NCI-H1105 treated with DMSO at 0.1 percent for 48 hours (cell line): ENCODE measurements around the gene EPHA4.
A peak's percentile ranks its signal among the peaks of the same experiment; 100 is the strongest.

ENCODE experiments used
- DNase-seq: peaks from one replicate; lab custom pipeline; 2025; lab: John Stamatoyannopoulos, UW

EPHA4 gene

GRCh38 chr2:221504905-221505304 is 67.2 kb downstream of the EPHA4 start:
- DNase-seq: no peak

- DNase-seq: no peak
Measured at GRCh38 chr2:221503965-221504364, 68.1 kb downstream of the EPHA4 start.

GRCh38 chr2:221502270-221503010 is 69.7 kb downstream of the EPHA4 start:
- DNase-seq: no peak

- no peak for DNase-seq
Measured at GRCh38 chr2:221501883-221502269, 70.2 kb downstream of the EPHA4 start.

GRCh38 chr2:221501210-221501882 is 70.8 kb downstream of the EPHA4 start:
- no peak for DNase-seq

GRCh38 chr2:221500501-221501209 is 71.4 kb downstream of the EPHA4 start:
- no peak for DNase-seq

- no peak for DNase-seq
Measured at GRCh38 chr2:221495731-221496130, 76.4 kb downstream of the EPHA4 start.

- DNase-seq: no peak
Measured at GRCh38 chr2:221494556-221494955, 77.5 kb downstream of the EPHA4 start.

- DNase-seq: no peak
Measured at GRCh38 chr2:221493391-221493790, 78.7 kb downstream of the EPHA4 start.

GRCh38 chr2:221492636-221493035 is 79.5 kb downstream of the EPHA4 start:
- DNase-seq: no peak

- no peak for DNase-seq
Measured at GRCh38 chr2:221490506-221491060, 81.5 kb downstream of the EPHA4 start.

- DNase-seq: peak; percentile 17
Measured at GRCh38 chr2:221488136-221488807, 83.8 kb downstream of the EPHA4 start.

GRCh38 chr2:221486106-221486505 is 86.0 kb downstream of the EPHA4 start:
- no peak for DNase-seq

- DNase-seq: no peak
Measured at GRCh38 chr2:221485503-221485870, 86.6 kb downstream of the EPHA4 start.

GRCh38 chr2:221484761-221485502 is 87.2 kb downstream of the EPHA4 start:
- DNase-seq: no peak

- peak; percentile 35 for DNase-seq
Measured at GRCh38 chr2:221482666-221483455, 89.2 kb downstream of the EPHA4 start.

- no peak for DNase-seq
Measured at GRCh38 chr2:221480821-221481220, 91.3 kb downstream of the EPHA4 start.

- DNase-seq: no peak
Measured at GRCh38 chr2:221480163-221480562, 91.9 kb downstream of the EPHA4 start.

GRCh38 chr2:221478485-221478863 is 93.6 kb downstream of the EPHA4 start:
- DNase-seq: no peak

GRCh38 chr2:221477714-221478484 is 94.2 kb downstream of the EPHA4 start:
- DNase-seq: no peak
